Trophoblast cell (in vitro differentiated cells and primary cell): ENCODE results near the gene ANP32E.
A peak's percentile ranks its signal among the peaks of the same experiment; 100 is the strongest.

Source experiments
- DNase-seq, 2 donors: peaks; one replicate each; pipeline ENCODE4 v3.0.0-alpha.2; 2016
- H2AFZ ChIP-seq: 2 replicates; pipeline ENCODE4 v1.6.1; 2013; ENCODE audit warnings: low read length, moderate library complexity, mild to moderate bottlenecking; ENCODE audit not compliant: insufficient read depth, poor library complexity
- H2AK5ac ChIP-seq: 2 replicates; pipeline ENCODE4 v1.6.1; 2013; ENCODE audit warnings: mild to moderate bottlenecking, low read length
- H2BK120ac ChIP-seq: 2 replicates; pipeline ENCODE4 v1.6.1; 2013; ENCODE audit warnings: low read length, mild to moderate bottlenecking, moderate library complexity; ENCODE audit not compliant: insufficient read depth, poor library complexity
- H2BK12ac ChIP-seq: 2 replicates; pipeline ENCODE4 v1.6.1; 2013; ENCODE audit warnings: mild to moderate bottlenecking, low read length, moderate library complexity
- H2BK5ac ChIP-seq: 2 replicates; pipeline ENCODE4 v1.6.1; 2013; ENCODE audit warnings: low read length, low read depth, moderate library complexity, mild to moderate bottlenecking; ENCODE audit not compliant: poor library complexity
- H3K14ac ChIP-seq: 2 replicates; pipeline ENCODE4 v1.6.1; 2013; ENCODE audit warnings: mild to moderate bottlenecking, low read length
- H3K18ac ChIP-seq: 2 replicates; pipeline ENCODE4 v1.6.1; 2013; ENCODE audit warnings: mild to moderate bottlenecking, low read length
- H3K23ac ChIP-seq: 2 replicates; pipeline ENCODE4 v1.6.1; 2013; ENCODE audit warnings: low read length
- H3K27ac ChIP-seq: 2 replicates; pipeline ENCODE4 v1.5.1; 2013; ENCODE audit warnings: low read depth, mild to moderate bottlenecking, inconsistent platforms, low read length, moderate library complexity
- H3K27me3 ChIP-seq: 2 replicates; pipeline ENCODE4 v1.6.1; 2013; ENCODE audit warnings: inconsistent platforms, mild to moderate bottlenecking, low read length, moderate library complexity; ENCODE audit not compliant: insufficient read depth
- H3K36me3 ChIP-seq, 2 experiments: 1 replicate in 1 of 2; 2 replicates in 1 of 2; pipeline ENCODE4 v1.6.1; 2013; ENCODE audit warnings: low read length in 2 of 2, mild to moderate bottlenecking in 2 of 2, moderate library complexity in 1 of 2; ENCODE audit not compliant: insufficient read depth in 2 of 2, control insufficient read depth in 1 of 2
- H3K4ac ChIP-seq: 2 replicates; pipeline ENCODE4 v1.6.1; 2013; ENCODE audit warnings: low read depth, mild to moderate bottlenecking, low read length, moderate library complexity
- H3K4me1 ChIP-seq, 2 experiments: 1 replicate in 1 of 2; 2 replicates in 1 of 2; pipeline ENCODE4 v1.6.1; 2013; ENCODE audit warnings: low read length in 2 of 2, mild to moderate bottlenecking in 2 of 2, moderate library complexity in 1 of 2; ENCODE audit not compliant: insufficient read depth in 2 of 2, control insufficient read depth in 1 of 2
- H3K4me2 ChIP-seq: 2 replicates; pipeline ENCODE4 v1.6.1; 2013; ENCODE audit warnings: inconsistent platforms, mild to moderate bottlenecking, low read length, moderate library complexity
- H3K4me3 ChIP-seq: 2 replicates; pipeline ENCODE4 v1.5.1; 2013; ENCODE audit warnings: mild to moderate bottlenecking, low read depth, low read length, inconsistent platforms
- H3K79me1 ChIP-seq: one replicate; pipeline ENCODE4 v1.6.1; 2013; ENCODE audit warnings: low read length
- H3K79me2 ChIP-seq: 2 replicates; pipeline ENCODE4 v1.6.1; 2013; ENCODE audit warnings: low read length, mild to moderate bottlenecking; ENCODE audit not compliant: control insufficient read depth, insufficient read depth, poor library complexity
- H3K9ac ChIP-seq: 2 replicates; pipeline ENCODE4 v1.6.1; 2013; ENCODE audit warnings: mild to moderate bottlenecking, low read length
- H3K9me3 ChIP-seq: 2 replicates; pipeline ENCODE4 v1.6.1; 2013; ENCODE audit warnings: low read depth, mild to moderate bottlenecking, control low read depth, inconsistent platforms, low read length; ENCODE audit not compliant: insufficient read depth
- H4K12ac ChIP-seq: 2 replicates; pipeline ENCODE4 v1.6.1; 2013; ENCODE audit warnings: low read depth, mild to moderate bottlenecking, low read length, moderate library complexity
- H4K8ac ChIP-seq: 2 replicates; pipeline ENCODE4 v1.6.1; 2013; ENCODE audit warnings: low read depth, mild to moderate bottlenecking, low read length, moderate library complexity
- H4K91ac ChIP-seq: one replicate; pipeline ENCODE4 v1.6.1; 2013; ENCODE audit warnings: low read depth, mild to moderate bottlenecking, low read length, moderate library complexity
- WGBS: extraction: QIAGEN DNeasy Blood & Tissue Kit; methylation state at CpG from one replicate; pipeline ENCODE4 v1.1.7; 2013; ENCODE audit warnings: missing lambda C conversion rate; ENCODE audit not compliant: insufficient read length, insufficient coverage; ENCODE audit errors: extremely low coverage; 5-methylcytosine and 5-hydroxymethylcytosine counted together

ANP32E gene

GRCh38 chr1:150176593-150176992 is 59.3 kb downstream of the ANP32E start:
- no peak overlapping the region for H3K4me3 ChIP-seq

GRCh38 chr1:150173141-150173585 is 62.7 kb downstream of the ANP32E start:
- H3K27me3 ChIP-seq, result no peaks in the 10 kb centered on the region

More at GRCh38 chr1:150176593-150176992, 59.3 kb downstream of the ANP32E start:
- Histone ChIP-seq H3K4me1 (peaks cover 4 to 9% of the 10 kb centered on the region in 2 experiments), H2AK5ac (no peak overlapping the region), H2BK12ac (no peak overlapping the region), H2BK120ac (no peak overlapping the region), H3K9me3 (no peaks in the 10 kb centered on the region), H3K4me2 (no peak overlapping the region), H3K4ac (no peak overlapping the region), H2AFZ (no peak overlapping the region), H4K91ac (no peak overlapping the region), H3K27me3 (no peaks in the 10 kb centered on the region), H3K27ac (no peak overlapping the region), H3K9ac (no peak overlapping the region), H3K14ac (no peak overlapping the region), H2BK5ac (no peak overlapping the region), H3K79me1 (peaks cover 7% of the 10 kb centered on the region), H3K23ac (no peak overlapping the region), H4K12ac (no peak overlapping the region), H3K79me2 (no peaks in the 10 kb centered on the region), H4K8ac (no peak overlapping the region), H3K18ac (no peak overlapping the region), H3K36me3 (no peaks in the 10 kb centered on the region)
- no peak for DNase-seq
- no CpG with 5 or more reads among the region's 3 CpGs for WGBS

GRCh38 chr1:150171801-150172200 is 64.1 kb downstream of the ANP32E start:
- Histone ChIP-seq H3K27ac (peak overlapping the region; percentile 41), H3K18ac (no peak overlapping the region), H3K9me3 (no peaks in the 10 kb centered on the region), H3K9ac (no peak overlapping the region), H2BK120ac (no peak overlapping the region), H3K23ac (no peak overlapping the region), H3K36me3 (no peaks in the 10 kb centered on the region), H2AK5ac (no peak overlapping the region), H2BK5ac (no peak overlapping the region), H2AFZ (no peak overlapping the region), H3K4ac (no peak overlapping the region), H3K14ac (peak overlapping the region; percentile 22), H3K79me2 (no peaks in the 10 kb centered on the region), H4K91ac (peak overlapping the region; percentile 57), H3K4me3 (no peak overlapping the region), H4K12ac (no peak overlapping the region), H3K27me3 (no peaks in the 10 kb centered on the region), H4K8ac (no peak overlapping the region), H2BK12ac (peak overlapping the region; percentile 50), H3K79me1 (peaks cover 10% of the 10 kb centered on the region), H3K4me2 (no peak overlapping the region), H3K4me1 (peaks cover 9 to 17% of the 10 kb centered on the region in 2 experiments)
- WGBS, result no CpG with 5 or more reads among the region's 2 CpGs
- no peak for DNase-seq

More at GRCh38 chr1:150173141-150173585, 62.7 kb downstream of the ANP32E start:
- H2BK12ac ChIP-seq, result no peak overlapping the region
- no peaks in the 10 kb centered on the region for H3K9me3 ChIP-seq
- peaks cover 10% of the 10 kb centered on the region for H3K79me1 ChIP-seq
- H3K4me3 ChIP-seq, result no peak overlapping the region
- no peak overlapping the region for H3K23ac ChIP-seq
- H2BK5ac ChIP-seq, result peak overlapping the region; percentile 65
- H4K12ac ChIP-seq, result no peak overlapping the region
- WGBS, result no CpG with 5 or more reads among the region's 7 CpGs
- H3K36me3 ChIP-seq, result no peaks in the 10 kb centered on the region
- H3K18ac ChIP-seq, result no peak overlapping the region
- H2AFZ ChIP-seq, result no peak overlapping the region
- H3K27ac ChIP-seq, result peak overlapping the region; percentile 62
- no peak overlapping the region for H3K9ac ChIP-seq
- no peak overlapping the region for H3K4ac ChIP-seq
- no peaks in the 10 kb centered on the region for H3K79me2 ChIP-seq
- peak overlapping the region; percentile 44 for H2BK120ac ChIP-seq
- H2AK5ac ChIP-seq, result no peak overlapping the region
- peak overlapping the region; percentile 63 for H3K14ac ChIP-seq
- DNase-seq, result no peak
- peaks cover 9 to 17% of the 10 kb centered on the region in 2 experiments for H3K4me1 ChIP-seq
- H4K8ac ChIP-seq, result no peak overlapping the region
- peak overlapping the region; percentile 4 for H3K4me2 ChIP-seq
- H4K91ac ChIP-seq, result peak overlapping the region; percentile 45

- Histone ChIP-seq H4K12ac (no peak overlapping the region), H3K23ac (no peak overlapping the region), H3K4ac (no peak overlapping the region), H3K79me2 (no peaks in the 10 kb centered on the region), H3K4me3 (no peak overlapping the region), H2BK120ac (no peak overlapping the region), H3K4me2 (no peak overlapping the region), H3K4me1 (peaks cover 12 to 19% of the 10 kb centered on the region in 2 experiments), H2AK5ac (no peak overlapping the region), H3K9me3 (no peaks in the 10 kb centered on the region), H2BK12ac (no peak overlapping the region), H2AFZ (no peak overlapping the region), H2BK5ac (no peak overlapping the region), H4K8ac (no peak overlapping the region), H3K79me1 (peaks cover 12% of the 10 kb centered on the region), H3K14ac (no peak overlapping the region), H4K91ac (no peak overlapping the region), H3K9ac (no peak overlapping the region), H3K36me3 (no peaks in the 10 kb centered on the region), H3K18ac (no peak overlapping the region), H3K27ac (no peak overlapping the region), H3K27me3 (no peaks in the 10 kb centered on the region)
- no CpG with 5 or more reads among the region's 6 CpGs for WGBS
- DNase-seq, result peak; percentile 58 to 71
Measured at GRCh38 chr1:150168960-150169601, 66.8 kb downstream of the ANP32E start.
